ENCODE data around the gene MINDY4B. TPM values are rescaled to one million over a fixed set of nuclear protein-coding genes. Genes with fewer than 3 reads are reported as not detected.

MINDY4B gene
- total and polyA plus RNA-seq, 11 donors, result 0.56 TPM; not detected in 10

GRCh38 chr3:150928234-150928633, 23.0 kb upstream of the MINDY4B start:
- no peaks in the 10 kb centered on the region for H3K9me3 ChIP-seq
- no peak for ATAC-seq
- H3K36me3 ChIP-seq, result no peaks in the 10 kb centered on the region
- intact Hi-C loops (cut with DNase I), result loop anchor here in 8 of 10 donors (2.0 to 10.0 kb wide), 3 partner anchors 217 to 219 kb away; no protein-coding TSS in a partner anchor
- H3K27ac ChIP-seq, result no peak overlapping the region
- H3K4me3 ChIP-seq, result no peak overlapping the region
- TF ChIP-seq, protein P1, sequence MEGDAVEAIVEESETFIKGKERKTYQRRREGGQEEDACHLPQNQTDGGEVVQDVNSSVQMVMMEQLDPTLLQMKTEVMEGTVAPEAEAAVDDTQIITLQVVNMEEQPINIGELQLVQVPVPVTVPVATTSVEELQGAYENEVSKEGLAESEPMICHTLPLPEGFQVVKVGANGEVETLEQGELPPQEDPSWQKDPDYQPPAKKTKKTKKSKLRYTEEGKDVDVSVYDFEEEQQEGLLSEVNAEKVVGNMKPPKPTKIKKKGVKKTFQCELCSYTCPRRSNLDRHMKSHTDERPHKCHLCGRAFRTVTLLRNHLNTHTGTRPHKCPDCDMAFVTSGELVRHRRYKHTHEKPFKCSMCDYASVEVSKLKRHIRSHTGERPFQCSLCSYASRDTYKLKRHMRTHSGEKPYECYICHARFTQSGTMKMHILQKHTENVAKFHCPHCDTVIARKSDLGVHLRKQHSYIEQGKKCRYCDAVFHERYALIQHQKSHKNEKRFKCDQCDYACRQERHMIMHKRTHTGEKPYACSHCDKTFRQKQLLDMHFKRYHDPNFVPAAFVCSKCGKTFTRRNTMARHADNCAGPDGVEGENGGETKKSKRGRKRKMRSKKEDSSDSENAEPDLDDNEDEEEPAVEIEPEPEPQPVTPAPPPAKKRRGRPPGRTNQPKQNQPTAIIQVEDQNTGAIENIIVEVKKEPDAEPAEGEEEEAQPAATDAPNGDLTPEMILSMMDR (IDR thresholded peaks at IDR 0.05), result no peak
- TF ChIP-seq POLR2A (IDR thresholded peaks at IDR 0.05), result no peak
- peaks cover 0 to 7% (median 0%) of the 10 kb centered on the region in 12 donors for H3K4me1 ChIP-seq
- DNase-seq, result no peak
- 84 to 94% (median 92%) methylated on average over 1 of the region's 1 CpG for WGBS, 4 donors
- peaks cover 0 to 9% (median 0%) of the 10 kb centered on the region in 9 donors for H3K27me3 ChIP-seq

DNA sequence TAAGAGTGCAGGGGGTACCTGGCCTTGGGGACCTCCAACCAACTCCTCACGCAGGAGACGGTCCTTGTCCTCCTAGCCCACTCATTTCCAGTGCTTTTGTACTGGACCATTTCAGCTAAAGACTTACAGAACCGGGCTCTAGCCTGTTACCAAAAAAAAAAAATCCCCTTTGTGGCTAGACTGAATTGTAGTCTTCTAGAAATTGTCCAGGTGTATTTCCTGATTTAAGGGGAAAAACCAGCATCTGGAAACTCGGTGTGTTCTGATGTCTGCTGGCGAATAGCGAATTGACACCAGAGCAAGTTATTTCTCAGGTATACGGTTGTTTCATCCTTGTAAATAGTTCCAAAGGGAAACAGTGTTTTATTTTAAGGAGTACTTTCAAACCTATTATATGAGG, 21.1 kb upstream of the MINDY4B start:
- peaks cover 0 to 7% (median 0%) of the 10 kb centered on the region in 12 donors for H3K4me1 ChIP-seq
- H3K27me3 ChIP-seq, result peaks cover 0 to 9% (median 0%) of the 10 kb centered on the region in 9 donors
- H3K9me3 ChIP-seq, result no peaks in the 10 kb centered on the region
- H3K27ac ChIP-seq, result no peak overlapping the region
- no peak overlapping the region for H3K4me3 ChIP-seq
- DNase-seq (no peak), ATAC-seq (no peak)
- intact Hi-C loops (cut with DNase I), result loop anchor here in 7 of 10 donors (5.0 to 10.0 kb wide), 2 partner anchors 218 to 221 kb away; no protein-coding TSS in a partner anchor
- TF ChIP-seq POLR2A (IDR thresholded peaks at IDR 0.05), result no peak
- TF ChIP-seq, protein P1 (IDR thresholded peaks at IDR 0.05), result no peak
- no peaks in the 10 kb centered on the region for H3K36me3 ChIP-seq
- WGBS, 4 donors, result 79 to 87% (median 83%) methylated on average over 7 of the region's 7 CpGs

DNA sequence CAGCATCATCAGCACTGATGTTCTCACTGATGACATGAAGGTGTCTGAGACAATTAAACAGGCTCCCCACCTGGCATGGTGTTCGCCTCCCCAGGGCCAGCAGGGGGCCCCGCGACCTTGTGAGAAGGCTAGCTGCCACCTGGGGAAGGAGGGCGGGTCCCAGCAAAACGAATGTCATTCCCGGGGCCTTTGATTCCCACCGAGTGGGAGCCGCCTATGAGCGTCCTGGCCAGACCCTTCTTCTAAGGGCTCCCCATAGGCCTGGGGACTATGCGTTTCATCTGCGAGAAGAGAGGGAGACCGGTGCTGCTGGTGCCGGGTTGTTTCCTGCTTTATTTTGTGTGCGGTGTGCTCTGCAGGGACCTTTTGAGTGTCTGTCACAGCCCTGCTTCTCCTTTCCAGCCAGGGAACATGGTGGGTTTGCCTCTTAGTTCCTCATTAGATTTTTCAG, 20.5 kb upstream of the MINDY4B start:
- intact Hi-C loops (cut with DNase I), result loop anchor here in 8 of 10 donors (2.0 to 10.0 kb wide), 3 partner anchors 219 to 222 kb away; no protein-coding TSS in a partner anchor
- Histone ChIP-seq H3K4me3 (peak overlapping the region in 6 of 12 donors; percentile 2 to 35 (median 19)), H3K27me3 (peaks cover 0 to 9% (median 0%) of the 10 kb centered on the region in 9 donors), H3K4me1 (peaks cover 0 to 7% (median 0%) of the 10 kb centered on the region in 12 donors), H3K36me3 (no peaks in the 10 kb centered on the region), H3K9me3 (no peaks in the 10 kb centered on the region), H3K27ac (no peak overlapping the region)
- ATAC-seq (peak; percentile 20 to 82 (median 78)), DNase-seq (peak; percentile 11 to 68 (median 39))
- TF ChIP-seq POLR2A (IDR thresholded peaks at IDR 0.05), result no peak
- TF ChIP-seq, protein P1 (IDR thresholded peaks at IDR 0.05), result peak; percentile 20 to 56 (median 44)
- WGBS, 4 donors, result 11 to 22% (median 13%) methylated on average over 8 to 14 of the region's 14 CpGs

GRCh38 chr3:150922611-150923010, 17.4 kb upstream of the MINDY4B start:
- no peak for ATAC-seq
- peaks cover 0 to 7% (median 0%) of the 10 kb centered on the region in 12 donors for H3K4me1 ChIP-seq

More at GRCh38 chr3:150922611-150923010, 17.4 kb upstream of the MINDY4B start:
- Histone ChIP-seq H3K4me3 (no peak overlapping the region), H3K36me3 (no peaks in the 10 kb centered on the region), H3K9me3 (no peaks in the 10 kb centered on the region), H3K27ac (no peak overlapping the region), H3K27me3 (peaks cover 0 to 9% (median 0%) of the 10 kb centered on the region in 9 donors)
- intact Hi-C loops (cut with DNase I), result loop anchor here in 4 of 10 donors (10.0 kb wide), 1 partner anchor 222 kb away; no protein-coding TSS in a partner anchor
- DNase-seq, result no peak
- 52 to 74% (median 65%) methylated on average over 10 of the region's 10 CpGs for WGBS, 4 donors
- TF ChIP-seq, protein P1 (IDR thresholded peaks at IDR 0.05), result no peak
- TF ChIP-seq POLR2A (IDR thresholded peaks at IDR 0.05), result no peak
